Epithelial cell of umbilical artery (primary cell): ENCODE measurements around the gene DRC7. TPM values are rescaled to one million over a fixed set of nuclear protein-coding genes. Genes with fewer than 3 reads are reported as not detected.

ENCODE experiments used
- total RNA-seq: library from RNA; depleted of rRNA; stranded (reverse); fragments of >200 nt; gene quantifications from 2 replicates; pipeline ENCODE4 v1.2.3, GENCODE V29; 2014

DRC7 gene, protein sequence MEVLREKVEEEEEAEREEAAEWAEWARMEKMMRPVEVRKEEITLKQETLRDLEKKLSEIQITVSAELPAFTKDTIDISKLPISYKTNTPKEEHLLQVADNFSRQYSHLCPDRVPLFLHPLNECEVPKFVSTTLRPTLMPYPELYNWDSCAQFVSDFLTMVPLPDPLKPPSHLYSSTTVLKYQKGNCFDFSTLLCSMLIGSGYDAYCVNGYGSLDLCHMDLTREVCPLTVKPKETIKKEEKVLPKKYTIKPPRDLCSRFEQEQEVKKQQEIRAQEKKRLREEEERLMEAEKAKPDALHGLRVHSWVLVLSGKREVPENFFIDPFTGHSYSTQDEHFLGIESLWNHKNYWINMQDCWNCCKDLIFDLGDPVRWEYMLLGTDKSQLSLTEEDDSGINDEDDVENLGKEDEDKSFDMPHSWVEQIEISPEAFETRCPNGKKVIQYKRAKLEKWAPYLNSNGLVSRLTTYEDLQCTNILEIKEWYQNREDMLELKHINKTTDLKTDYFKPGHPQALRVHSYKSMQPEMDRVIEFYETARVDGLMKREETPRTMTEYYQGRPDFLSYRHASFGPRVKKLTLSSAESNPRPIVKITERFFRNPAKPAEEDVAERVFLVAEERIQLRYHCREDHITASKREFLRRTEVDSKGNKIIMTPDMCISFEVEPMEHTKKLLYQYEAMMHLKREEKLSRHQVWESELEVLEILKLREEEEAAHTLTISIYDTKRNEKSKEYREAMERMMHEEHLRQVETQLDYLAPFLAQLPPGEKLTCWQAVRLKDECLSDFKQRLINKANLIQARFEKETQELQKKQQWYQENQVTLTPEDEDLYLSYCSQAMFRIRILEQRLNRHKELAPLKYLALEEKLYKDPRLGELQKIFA
- total RNA-seq: under 0.01 TPM in 2 replicates

GRCh38 chr16:57694725-57695679 lies at the start of gene DRC7:
Gene DRC7 (plus strand): TSS chr16:57694806. CDS start chr16:57697950, 3,144 bp downstream.

GRCh38 chr16:57668263-57668571 lies 26.4 kb upstream of the DRC7 start, which contains the start of gene ADGRG3:
Gene ADGRG3 (plus strand): TSS chr16:57668306. CDS start chr16:57668348, 42 bp downstream.

GRCh38 chr16:57735755-57736418 lies 41.3 kb downstream of the DRC7 start, which contains the start of gene KATNB1:
Gene KATNB1 (plus strand): TSS chr16:57735770. CDS start chr16:57737244, 1,474 bp downstream.

Other genes with a start within 250 kb of the DRC7 start
- gene CIAPIN1, start 247.4 kb upstream of the DRC7 start, total RNA-seq: 88.1 and 104 TPM in 2 replicates
- 48.1 and 54.3 TPM in 2 replicates for gene COQ9, start 247.3 kb upstream of the DRC7 start, total RNA-seq
- 147 and 166 TPM in 2 replicates for gene POLR2C, start 232.1 kb upstream of the DRC7 start, total RNA-seq
- gene DOK4, start 208.3 kb upstream of the DRC7 start, total RNA-seq: 17.2 and 22.7 TPM in 2 replicates
- gene CCDC102A, start 158.2 kb upstream of the DRC7 start, total RNA-seq: 8.8 and 15.0 TPM in 2 replicates
- not detected in 2 replicates for gene ADGRG5, start 152.2 kb upstream of the DRC7 start, total RNA-seq
- 10.6 and 12.3 TPM in 2 replicates for gene ADGRG1, start 66.2 kb upstream of the DRC7 start, total RNA-seq
- gene ADGRG3, start 26.5 kb upstream of the DRC7 start, total RNA-seq: not detected in 2 replicates
- 20.4 and 23.1 TPM in 2 replicates for gene KATNB1, start 41.0 kb downstream of the DRC7 start, total RNA-seq
- 43.5 and 45.8 TPM in 2 replicates for gene KIFC3, start 107.7 kb downstream of the DRC7 start, total RNA-seq